HEK293T (cell line): Measurements from ENCODE around the gene GKN1.

Experiments used
- CTCF ChIA-PET: fragments of 350-600 bp; formaldehyde crosslinking; extraction: SDS; loops from one replicate; lab custom pipeline; 2021; ENCODE audit warnings: antibody characterized with exemption, inconsistent platforms; lab: Yijun Ruan, JAX
- POLR2A ChIA-PET: fragments of 350-600 bp; formaldehyde crosslinking; extraction: SDS; loops from one replicate; lab custom pipeline; 2020; ENCODE audit warnings: antibody characterized with exemption, inconsistent platforms; lab: Yijun Ruan, JAX
- DNase-seq: peaks from one replicate; pipeline ENCODE4 v3.0.0; 2012; ENCODE audit warnings: mixed read lengths; ENCODE audit errors: extremely low spot score
- ARNT ChIP-seq: fragments of 450-650 bp; IDR thresholded peaks from 2 replicates; pipeline ENCODE4 v1.6.1; 2017; ENCODE audit warnings: mild to moderate bottlenecking
- BHLHE40 ChIP-seq: fragments of 450-650 bp; IDR thresholded peaks from 2 replicates; pipeline ENCODE4 v1.6.1; 2016; ENCODE audit warnings: mild to moderate bottlenecking, moderate library complexity, borderline replicate concordance
- CTBP1 ChIP-seq: fragments of 450-650 bp; IDR thresholded peaks from 2 replicates; pipeline ENCODE4 v1.6.1; 2016; ENCODE audit warnings: borderline replicate concordance
- ELF4 ChIP-seq: fragments of 450-650 bp; IDR thresholded peaks from 2 replicates; pipeline ENCODE4 v1.6.1; 2017; ENCODE audit warnings: antibody characterized with exemption
- FOXA1 ChIP-seq: fragments of 450-650 bp; IDR thresholded peaks from 2 replicates; pipeline ENCODE4 v1.6.1; 2016; ENCODE audit warnings: mild to moderate bottlenecking
- FOXK2 ChIP-seq: fragments of 450-650 bp; IDR thresholded peaks from 2 replicates; pipeline ENCODE4 v1.6.1; 2016; ENCODE audit warnings: mild to moderate bottlenecking
- FOXM1 ChIP-seq: fragments of 450-650 bp; IDR thresholded peaks from 2 replicates; pipeline ENCODE4 v1.6.1; 2017; ENCODE audit warnings: mild to moderate bottlenecking, borderline replicate concordance
- HDGF ChIP-seq: fragments of 450-650 bp; IDR thresholded peaks from 2 replicates; pipeline ENCODE4 v1.6.1; 2017; ENCODE audit warnings: antibody characterized with exemption, borderline replicate concordance
- L3MBTL2 ChIP-seq: fragments of 450-650 bp; conservative IDR thresholded peaks from 2 replicates; pipeline ENCODE4 v1.6.1; 2016; ENCODE audit warnings: mild to moderate bottlenecking
- LEF1 ChIP-seq: fragments of 450-650 bp; IDR thresholded peaks from 2 replicates; pipeline ENCODE4 v1.6.1; 2017; ENCODE audit warnings: mild to moderate bottlenecking, borderline replicate concordance
- NFRKB ChIP-seq: fragments of 450-650 bp; IDR thresholded peaks from 2 replicates; pipeline ENCODE4 v1.6.1; 2016; ENCODE audit warnings: mild to moderate bottlenecking, moderate library complexity
- SP1 ChIP-seq: fragments of 450-650 bp; IDR thresholded peaks from 2 replicates; pipeline ENCODE4 v1.6.1; 2017
- SUZ12 ChIP-seq: fragments of 450-650 bp; IDR thresholded peaks from 2 replicates; pipeline ENCODE4 v1.6.1; 2016; ENCODE audit warnings: mild to moderate bottlenecking
- TARDBP ChIP-seq: fragments of 450-650 bp; IDR thresholded peaks from 2 replicates; pipeline ENCODE4 v1.6.1; 2016
- ZNF384 ChIP-seq: fragments of 450-650 bp; IDR thresholded peaks from 2 replicates; pipeline ENCODE4 v1.6.1; 2016
- TF ChIP-seq, protein P1 (sequence below): fragments of 450-650 bp; IDR thresholded peaks from 2 replicates; pipeline ENCODE4 v1.6.1; 2016

Gene GKN1

DNA sequence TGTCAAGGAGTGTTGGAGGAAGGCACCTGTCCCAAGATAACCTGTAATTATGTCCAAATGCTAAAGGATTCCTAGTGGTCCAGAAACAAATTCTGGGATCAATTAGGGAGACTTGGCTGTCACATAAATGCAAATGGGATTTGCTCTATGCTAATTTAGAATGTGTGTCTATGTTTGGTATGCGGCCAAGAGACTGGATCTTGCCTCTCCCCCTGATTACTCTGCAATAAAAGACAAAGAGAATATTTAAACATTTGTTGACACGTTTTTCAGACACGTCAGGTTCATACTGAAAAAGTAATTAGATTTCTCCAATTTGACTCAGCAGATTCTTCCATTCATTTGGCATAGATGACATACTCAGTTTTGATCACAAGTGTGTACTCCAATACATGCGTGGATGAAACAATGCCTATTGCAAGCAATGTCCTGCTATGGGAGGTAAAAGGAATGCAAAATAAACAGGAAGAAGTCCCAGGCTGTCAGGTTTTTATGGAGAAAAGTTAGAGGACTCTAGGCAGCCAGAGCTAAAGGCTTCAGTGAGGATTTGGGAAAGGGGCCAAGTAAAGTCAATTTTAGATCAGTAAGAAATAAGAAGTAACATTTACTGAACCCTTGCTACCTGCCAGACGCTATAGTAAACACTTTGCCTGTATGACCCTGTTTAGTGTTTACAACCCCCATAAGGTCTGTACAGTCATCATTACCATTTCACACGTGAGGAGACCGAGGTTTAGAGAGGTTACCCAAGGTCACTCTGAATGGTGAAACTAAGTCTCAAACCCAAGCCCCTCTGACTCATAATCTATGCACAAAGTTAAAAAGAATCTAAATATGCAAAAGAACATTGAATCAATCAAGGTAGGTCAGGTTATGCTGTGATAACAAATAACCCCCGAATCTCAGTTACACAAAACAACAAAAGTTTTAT lies 46.3 kb downstream of the GKN1 start:
- ChIA-PET CTCF (no interaction called here), POLR2A (no interaction called here)
- TF ChIP-seq FOXM1 (no peak), TARDBP (no peak), SP1 (no peak), CTBP1 (no peak), ELF4 (no peak), BHLHE40 (no peak), FOXK2 (no peak), ZNF384 (no peak), HDGF (no peak), NFRKB (no peak), LEF1 (no peak), ARNT (no peak), L3MBTL2 (no peak)
- TF ChIP-seq, protein P1, sequence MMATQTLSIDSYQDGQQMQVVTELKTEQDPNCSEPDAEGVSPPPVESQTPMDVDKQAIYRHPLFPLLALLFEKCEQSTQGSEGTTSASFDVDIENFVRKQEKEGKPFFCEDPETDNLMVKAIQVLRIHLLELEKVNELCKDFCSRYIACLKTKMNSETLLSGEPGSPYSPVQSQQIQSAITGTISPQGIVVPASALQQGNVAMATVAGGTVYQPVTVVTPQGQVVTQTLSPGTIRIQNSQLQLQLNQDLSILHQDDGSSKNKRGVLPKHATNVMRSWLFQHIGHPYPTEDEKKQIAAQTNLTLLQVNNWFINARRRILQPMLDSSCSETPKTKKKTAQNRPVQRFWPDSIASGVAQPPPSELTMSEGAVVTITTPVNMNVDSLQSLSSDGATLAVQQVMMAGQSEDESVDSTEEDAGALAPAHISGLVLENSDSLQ: no peak
- no peak for DNase-seq

DNA sequence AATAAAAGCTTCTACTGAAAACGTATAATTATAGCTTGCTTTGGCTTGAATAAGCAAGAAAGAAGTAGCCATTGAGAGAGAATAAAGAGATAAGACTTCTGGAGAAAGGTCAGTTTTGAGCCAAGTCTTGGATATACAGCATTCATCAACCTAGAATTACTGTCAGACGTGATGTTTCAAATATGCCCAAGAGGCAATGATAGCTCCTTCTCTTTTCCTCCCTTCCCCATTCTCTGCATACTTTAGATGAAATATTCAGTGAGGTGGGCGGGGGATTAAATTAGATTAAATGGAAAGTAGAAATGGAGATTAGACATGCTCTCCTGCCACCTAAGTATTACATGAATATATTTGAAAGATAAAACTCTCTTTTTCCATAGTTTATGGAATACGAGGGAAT lies 47.3 kb downstream of the GKN1 start:
- TF ChIP-seq L3MBTL2 (no peak), HDGF (no peak)

DNA sequence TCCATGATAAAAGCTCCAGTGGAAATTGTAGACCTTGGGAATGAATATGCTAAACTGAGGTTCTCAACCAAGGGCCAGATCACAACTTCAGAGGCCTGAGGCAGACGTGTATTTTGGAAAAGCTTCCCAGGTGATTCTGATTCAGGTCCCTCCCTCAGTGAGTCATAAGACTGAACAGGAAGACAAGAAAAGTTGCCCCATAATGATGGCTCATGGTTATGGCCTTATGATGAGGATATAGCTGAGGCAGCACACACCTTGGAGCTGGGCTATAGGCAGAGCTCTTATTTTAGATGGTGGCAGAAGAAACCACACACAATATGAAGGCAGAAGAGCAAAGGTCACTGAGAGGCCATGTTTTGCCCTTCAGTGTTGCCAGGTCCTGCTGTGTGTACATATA lies 48.1 kb downstream of the GKN1 start:
- POLR2A ChIA-PET: no interaction called here
- TF ChIP-seq, protein P1: no peak
- no peak for TF ChIP-seq HDGF
- no peak for TF ChIP-seq SP1
- TF ChIP-seq FOXK2: no peak
- no peak for TF ChIP-seq FOXA1
- no peak for TF ChIP-seq NFRKB
- no peak for TF ChIP-seq ELF4
- TF ChIP-seq ZNF384: no peak
- no peak for TF ChIP-seq CTBP1
- TF ChIP-seq SUZ12: no peak
- no peak for TF ChIP-seq ARNT
- CTCF ChIA-PET: no interaction called here
- DNase-seq: no peak

More for the DNA sequence above, 47.3 kb downstream of the GKN1 start:
- DNase-seq: no peak
- ChIA-PET POLR2A (no interaction called here), CTCF (no interaction called here)

DNA sequence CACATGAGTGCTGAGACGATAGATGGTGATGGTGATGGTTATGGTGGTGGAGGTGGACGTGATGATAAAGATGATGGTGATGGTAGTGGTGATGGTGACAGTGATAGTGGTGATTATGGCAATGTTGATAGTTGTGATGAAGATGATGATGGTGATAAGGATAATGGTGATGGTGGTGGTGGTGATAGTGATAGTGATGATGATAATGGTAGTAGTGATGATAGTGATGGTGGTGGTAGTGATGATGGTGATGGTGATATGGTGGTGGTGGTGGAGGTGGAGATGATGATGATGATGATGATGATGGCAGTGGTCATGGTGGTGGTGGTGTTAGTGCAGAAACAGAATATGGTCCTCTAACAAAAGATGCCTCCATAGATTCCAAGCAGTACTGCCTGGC lies 48.8 kb downstream of the GKN1 start:
- TF ChIP-seq CTBP1 (no peak), FOXA1 (no peak), SP1 (no peak), L3MBTL2 (no peak), FOXM1 (no peak), SUZ12 (no peak), LEF1 (no peak), ARNT (no peak), BHLHE40 (no peak), TARDBP (no peak), NFRKB (no peak), ZNF384 (no peak), ELF4 (no peak), HDGF (no peak), FOXK2 (no peak)
- TF ChIP-seq, protein P1: no peak
- ChIA-PET POLR2A (no interaction called here), CTCF (no interaction called here)
- DNase-seq: no peak

DNA sequence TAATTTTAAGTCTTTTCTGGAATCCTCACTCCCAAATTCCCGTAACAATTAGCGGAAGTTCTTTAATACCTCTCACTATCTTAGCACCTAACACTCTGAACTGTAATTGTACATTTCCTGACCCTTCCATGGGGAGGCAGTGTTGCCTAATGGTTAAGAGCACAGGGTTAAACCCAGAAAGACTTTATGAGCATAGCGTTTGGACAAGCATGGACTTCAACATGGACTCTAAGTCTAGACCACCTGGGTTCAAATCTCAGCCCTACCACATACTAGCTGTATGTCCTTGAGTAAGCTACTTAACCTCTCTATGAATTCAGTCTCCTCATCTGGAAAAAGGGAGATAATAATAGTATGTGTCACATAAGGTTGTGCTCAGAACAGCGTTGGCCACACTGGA lies 51.6 kb downstream of the GKN1 start:
- CTCF ChIA-PET: interaction anchor here (1.1 kb wide), 1 partner anchor 280 kb away, joined by 5 read pairs; no protein-coding TSS in a partner anchor
- DNase-seq: peak; percentile 14
- TF ChIP-seq LEF1 (no peak), NFRKB (no peak), FOXA1 (no peak), FOXK2 (no peak), BHLHE40 (no peak), ARNT (no peak), ZNF384 (no peak), SUZ12 (no peak), L3MBTL2 (no peak), HDGF (no peak), FOXM1 (no peak), SP1 (no peak)
- TF ChIP-seq, protein P1: no peak

More for the DNA sequence above, 51.6 kb downstream of the GKN1 start:
- POLR2A ChIA-PET: no interaction called here
